COR-L47 (cell line): ENCODE data around the gene DUS1L.

ENCODE experiments used
- DNase-seq: peaks from one replicate; lab custom pipeline; 2025; lab: John Stamatoyannopoulos, UW

The DUS1L gene

DNA sequence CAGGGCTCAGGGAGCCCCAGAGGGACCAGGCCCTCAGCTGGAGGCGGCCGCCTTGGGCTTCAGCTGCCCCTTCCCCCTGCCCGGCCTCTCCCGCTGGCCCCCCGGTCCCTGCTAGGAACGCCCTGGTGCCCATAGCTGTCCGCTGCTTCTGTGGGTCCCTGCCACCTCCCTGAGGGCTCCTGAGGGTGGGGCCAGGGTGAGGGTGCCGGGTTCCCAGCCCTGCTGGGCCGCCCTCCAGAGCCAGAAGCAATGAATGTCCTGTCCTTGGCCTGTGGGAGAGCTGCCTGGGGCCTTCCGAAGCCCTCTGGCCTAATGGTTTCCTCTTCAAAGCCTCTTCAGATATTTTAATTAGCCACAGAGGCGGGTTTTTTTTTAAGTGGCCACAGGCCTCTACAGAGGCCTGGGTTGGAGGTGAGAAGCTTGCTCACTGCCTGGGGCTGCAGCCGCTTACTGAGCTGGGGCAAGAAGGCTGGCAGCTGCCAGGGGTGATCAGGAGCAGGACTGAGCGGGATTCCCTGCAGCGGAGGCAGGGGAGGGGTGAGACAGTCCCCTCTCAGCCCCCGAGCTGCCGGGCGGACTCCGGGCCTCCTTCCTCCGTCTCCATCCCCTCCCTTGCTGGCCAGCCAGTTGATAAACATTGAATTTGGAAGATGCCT, 52.8 kb downstream of the DUS1L start:
- no peak for DNase-seq

DNA sequence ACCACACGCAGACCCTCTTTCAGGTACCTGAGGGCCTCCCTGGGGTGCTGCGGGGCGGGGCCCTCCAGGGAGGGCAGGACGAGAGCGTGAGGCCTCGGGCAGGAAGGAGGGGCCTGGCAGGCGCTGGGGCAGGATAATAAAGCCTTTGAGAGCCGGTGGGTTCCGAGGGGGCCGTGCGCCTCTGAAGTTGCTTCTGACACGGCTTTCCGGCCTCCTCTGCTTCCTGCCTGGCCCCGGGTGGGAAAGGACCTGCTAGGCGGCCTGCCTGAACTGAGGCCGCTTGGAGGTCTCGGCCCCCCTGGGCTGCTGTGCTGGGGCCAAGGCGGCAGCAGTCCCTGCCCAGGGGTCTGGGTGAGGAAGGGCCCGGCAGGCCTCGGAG, 53.4 kb downstream of the DUS1L start:
- DNase-seq = no peak

GRCh38 chr17:82011617-82012187, 53.9 kb downstream of the DUS1L start:
- no peak for DNase-seq

GRCh38 chr17:82010575-82011525, 54.8 kb downstream of the DUS1L start:
- no peak for DNase-seq

- no peak for DNase-seq
Measured at GRCh38 chr17:82009413-82009812, 56.2 kb downstream of the DUS1L start.

DNA sequence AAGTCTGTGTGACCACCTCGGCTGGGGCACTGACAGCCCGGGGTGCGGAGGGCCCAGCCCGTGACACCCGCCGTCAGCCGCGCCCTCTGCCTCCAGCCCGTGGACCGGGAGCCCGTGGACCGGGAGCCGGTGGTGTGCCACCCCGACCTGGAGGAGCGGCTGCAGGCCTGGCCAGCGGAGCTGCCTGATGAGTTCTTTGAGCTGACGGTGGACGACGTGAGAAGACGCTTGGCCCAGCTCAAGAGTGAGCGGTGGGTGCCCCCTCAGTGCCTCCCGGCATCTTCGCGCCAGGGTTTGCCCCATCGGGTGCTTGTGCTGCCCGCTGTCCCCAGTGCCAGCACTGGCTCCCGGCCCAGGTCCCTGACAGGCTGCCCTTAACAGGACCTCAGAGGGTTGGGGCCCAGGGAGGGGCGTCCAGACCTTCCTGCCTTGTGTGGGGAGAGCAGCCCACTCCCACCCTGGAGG, 56.6 kb downstream of the DUS1L start:
- DNase-seq = no peak

GRCh38 chr17:82008258-82008940, 57.2 kb downstream of the DUS1L start:
- DNase-seq = no peak
